H9 (cell line): ENCODE data around the gene BIRC7. TPM values are rescaled to one million over a fixed set of nuclear protein-coding genes. Genes with fewer than 3 reads are reported as not detected.
A peak's percentile ranks its signal among the peaks of the same experiment; 100 is the strongest.

Experiments used
- DNase-seq: peaks from one replicate; pipeline ENCODE4 v3.0.0-alpha.2; 2017
- H2AFZ ChIP-seq: one replicate; pipeline ENCODE4 v1.6.1; 2013; ENCODE audit warnings: mild to moderate bottlenecking, low read length, control low read depth, moderate library complexity
- H2AK5ac ChIP-seq: 2 replicates; pipeline ENCODE4 v1.6.1; 2013; ENCODE audit warnings: low read length, control low read depth, mixed read lengths; ENCODE audit not compliant: insufficient read length
- H2BK120ac ChIP-seq: one replicate; pipeline ENCODE4 v1.6.1; 2013; ENCODE audit warnings: low read depth, mild to moderate bottlenecking, low read length, control low read depth, inconsistent platforms; ENCODE audit not compliant: poor library complexity, severe bottlenecking
- H2BK12ac ChIP-seq: 2 replicates; pipeline ENCODE4 v1.6.1; 2013; ENCODE audit warnings: low read length, control low read depth, mixed read lengths, low read depth; ENCODE audit not compliant: insufficient read length
- H2BK15ac ChIP-seq: 2 replicates; pipeline ENCODE4 v1.6.1; 2013; ENCODE audit warnings: low read depth, low read length, control low read depth
- H2BK20ac ChIP-seq: one replicate; pipeline ENCODE4 v1.6.1; 2013; ENCODE audit warnings: low read depth, mild to moderate bottlenecking, low read length, control low read depth, inconsistent platforms; ENCODE audit not compliant: poor library complexity, severe bottlenecking
- H2BK5ac ChIP-seq: 2 replicates; pipeline ENCODE4 v1.6.1; 2013; ENCODE audit warnings: low read length, control low read depth, mixed read lengths; ENCODE audit not compliant: insufficient read length
- H3K14ac ChIP-seq: 2 replicates; pipeline ENCODE4 v1.6.1; 2013; ENCODE audit warnings: low read length, control low read depth; ENCODE audit not compliant: insufficient read depth
- H3K18ac ChIP-seq: 2 replicates; pipeline ENCODE4 v1.6.1; 2013; ENCODE audit warnings: low read depth, mild to moderate bottlenecking, mixed read lengths, low read length, control low read depth; ENCODE audit not compliant: insufficient read length
- H3K23ac ChIP-seq: 2 replicates; pipeline ENCODE4 v1.6.1; 2013; ENCODE audit warnings: low read length, control low read depth, mixed read lengths, low read depth; ENCODE audit not compliant: insufficient read length
- H3K23me2 ChIP-seq: 2 replicates; pipeline ENCODE4 v1.6.1; 2013; ENCODE audit warnings: low read depth, mild to moderate bottlenecking, mixed read lengths, low read length, control low read depth; ENCODE audit not compliant: insufficient read length, poor library complexity, severe bottlenecking
- H3K27ac ChIP-seq: 2 replicates; pipeline ENCODE4 v1.5.1; 2013; ENCODE audit warnings: low read length, control low read depth, mixed read lengths, low read depth; ENCODE audit not compliant: insufficient read length
- H3K27me3 ChIP-seq: 2 replicates; pipeline ENCODE4 v1.6.1; 2013; ENCODE audit warnings: low read length, control low read depth, inconsistent platforms; ENCODE audit not compliant: insufficient read depth
- H3K4ac ChIP-seq: 2 replicates; pipeline ENCODE4 v1.6.1; 2013; ENCODE audit warnings: low read depth, mild to moderate bottlenecking, control low read depth, inconsistent platforms, low read length, moderate library complexity
- H3K4me1 ChIP-seq: 2 replicates; pipeline ENCODE4 v1.6.1; 2013; ENCODE audit warnings: low read length, control low read depth, inconsistent platforms; ENCODE audit not compliant: insufficient read depth
- H3K4me2 ChIP-seq: 2 replicates; pipeline ENCODE4 v1.6.1; 2013; ENCODE audit warnings: low read length, control low read depth, mixed read lengths; ENCODE audit not compliant: insufficient read length, insufficient read depth
- H3K56ac ChIP-seq: 2 replicates; pipeline ENCODE4 v1.6.1; 2013; ENCODE audit warnings: low read depth, mild to moderate bottlenecking, mixed read lengths, low read length, control low read depth; ENCODE audit not compliant: insufficient read length
- H3K79me1 ChIP-seq: 2 replicates; pipeline ENCODE4 v1.6.1; 2013; ENCODE audit warnings: low read depth, mild to moderate bottlenecking, moderate library complexity, low read length, control low read depth, inconsistent platforms; ENCODE audit not compliant: insufficient read depth, poor library complexity, severe bottlenecking
- H3K79me2 ChIP-seq: 2 replicates; pipeline ENCODE4 v1.6.1; 2013; ENCODE audit warnings: low read length, control low read depth, inconsistent platforms; ENCODE audit not compliant: insufficient read depth
- H3K9ac ChIP-seq: 2 replicates; pipeline ENCODE4 v1.6.1; 2013; ENCODE audit warnings: low read length, control low read depth, mixed read lengths; ENCODE audit not compliant: insufficient read length; ENCODE audit errors: extremely low read depth
- H3K9me3 ChIP-seq: one replicate; pipeline ENCODE4 v1.6.1; 2013; ENCODE audit warnings: low read depth, low read length, inconsistent platforms; ENCODE audit not compliant: control insufficient read depth
- H3T11ph ChIP-seq: one replicate; pipeline ENCODE4 v1.6.1; 2013; ENCODE audit warnings: mild to moderate bottlenecking, low read length, control low read depth, inconsistent platforms
- H4K20me1 ChIP-seq: one replicate; pipeline ENCODE4 v1.6.1; 2013; ENCODE audit not compliant: control insufficient read depth, insufficient read length, insufficient read depth
- H4K5ac ChIP-seq: 2 replicates; pipeline ENCODE4 v1.6.1; 2013; ENCODE audit warnings: low read depth, mild to moderate bottlenecking, mixed read lengths, low read length, control low read depth; ENCODE audit not compliant: insufficient read length
- H4K8ac ChIP-seq: replicated peaks from 2 replicates; pipeline ENCODE4 v1.6.1; 2013; ENCODE audit warnings: low read length, control low read depth, mixed read lengths, low read depth; ENCODE audit not compliant: insufficient read length
- H4K91ac ChIP-seq: 2 replicates; pipeline ENCODE4 v1.6.1; 2013; ENCODE audit warnings: low read depth, mild to moderate bottlenecking, moderate library complexity, mixed read lengths, low read length, control low read depth; ENCODE audit not compliant: insufficient read length
- H3K27ac Mint-ChIP-seq, 3 experiments: 2 replicates in 2 of 3; 3 replicates in 1 of 3; pipeline ENCODE4 v1.8.0; 2020 to 2021; ENCODE audit warnings: mixed read lengths in 3 of 3, mild to moderate bottlenecking in 1 of 3, moderate library complexity in 1 of 3
- H3K27me3 Mint-ChIP-seq: 2 replicates; pipeline ENCODE4 v1.8.0; 2021; ENCODE audit warnings: low read depth, mild to moderate bottlenecking, moderate library complexity, mixed read lengths
- H3K36me3 Mint-ChIP-seq, 3 experiments: 2 replicates in 2 of 3; 3 replicates in 1 of 3; pipeline ENCODE4 v1.8.0; 2020 to 2021; ENCODE audit warnings: low read depth in 3 of 3, mixed read lengths in 3 of 3; ENCODE audit not compliant: insufficient read depth in 1 of 3
- H3K4me1 Mint-ChIP-seq, 2 experiments: 2 replicates each; pipeline ENCODE4 v1.8.0; 2020; ENCODE audit warnings: mixed read lengths in 2 of 2
- H3K4me3 Mint-ChIP-seq, 2 experiments: 2 replicates in 1 of 2; 3 replicates in 1 of 2; pipeline ENCODE4 v1.8.0; 2020 to 2021; ENCODE audit warnings: mild to moderate bottlenecking in 2 of 2, mixed read lengths in 2 of 2, moderate library complexity in 1 of 2
- H3K9me3 Mint-ChIP-seq, 2 experiments: 2 replicates in 1 of 2; 3 replicates in 1 of 2; pipeline ENCODE4 v1.8.0; 2020; ENCODE audit warnings: mild to moderate bottlenecking in 2 of 2, mixed read lengths in 2 of 2, moderate library complexity in 1 of 2
- CTCF ChIP-seq: fragments of 200-600 bp; sonication (generic); conservative IDR thresholded peaks from 3 replicates; pipeline ENCODE4 v1.8.0; 2021; ENCODE audit warnings: antibody characterized with exemption, mild to moderate bottlenecking
- WGBS: extraction: QIAGEN DNeasy Blood & Tissue Kit; methylation state at CpG from one replicate; pipeline ENCODE4 v1.1.7; 2013; ENCODE audit warnings: missing lambda C conversion rate, low lambda C conversion rate, mixed read lengths; ENCODE audit not compliant: insufficient read length; ENCODE audit errors: extremely low coverage; 5-methylcytosine and 5-hydroxymethylcytosine counted together
- total RNA-seq: library from RNA; stranded (reverse); gene quantifications from 2 replicates; pipeline ENCODE4 v1.2.1, GENCODE V29; 2021

Gene BIRC7
- total RNA-seq, 1 experiment from 2014 or later: not detected

- H2BK5ac ChIP-seq: no peak overlapping the region
- no peak overlapping the region for H2AFZ ChIP-seq
- H2AK5ac ChIP-seq: no peak overlapping the region
- no peak overlapping the region for H3K14ac ChIP-seq
- no peak overlapping the region for H4K91ac ChIP-seq
- no peak overlapping the region for H2BK15ac ChIP-seq
- no peak overlapping the region for H3T11ph ChIP-seq
- no peaks in the 10 kb centered on the region for H3K79me2 ChIP-seq
- no CpG with 5 or more reads among the region's 12 CpGs for WGBS
- TF ChIP-seq CTCF: peak; percentile 91
- H2BK12ac ChIP-seq: no peak overlapping the region
- H4K8ac ChIP-seq: no peak overlapping the region
- H2BK120ac ChIP-seq: no peak overlapping the region
- H3K18ac ChIP-seq: no peak overlapping the region
- H2BK20ac ChIP-seq: no peak overlapping the region
- H4K20me1 ChIP-seq: no peaks in the 10 kb centered on the region
- no peaks in the 10 kb centered on the region for H3K79me1 ChIP-seq
- H3K4me1 Mint-ChIP-seq: peaks cover 2 to 39% of the 10 kb centered on the region in 2 experiments; a peak in 3 of 4 replicates
- no peak overlapping the region for H3K4me2 ChIP-seq
- H3K4ac ChIP-seq: no peak overlapping the region
- no peak overlapping the region for H4K5ac ChIP-seq
- no peak overlapping the region for H3K27ac Mint-ChIP-seq
- H3K23ac ChIP-seq: no peak overlapping the region
- H3K36me3 Mint-ChIP-seq: no peaks in the 10 kb centered on the region
- H3K9me3 Mint-ChIP-seq: peaks cover 0 to 1% of the 10 kb centered on the region in 2 experiments; a peak in 1 of 5 replicates
- no peaks in the 10 kb centered on the region for H3K27me3 ChIP-seq
- no peaks in the 10 kb centered on the region for H3K9me3 ChIP-seq
- no peak overlapping the region for H3K4me3 Mint-ChIP-seq
- H3K27me3 Mint-ChIP-seq: peaks cover 31% of the 10 kb centered on the region
- peak; percentile 74 for DNase-seq
- H3K9ac ChIP-seq: no peak overlapping the region
- H3K4me1 ChIP-seq: no peaks in the 10 kb centered on the region
- no peak overlapping the region for H3K27ac ChIP-seq
- H3K23me2 ChIP-seq: no peaks in the 10 kb centered on the region
- H3K56ac ChIP-seq: no peak overlapping the region
Measured at GRCh38 chr20:63223121-63223825, 12.4 kb upstream of the BIRC7 start.
